22Rv1 (cell line): ENCODE measurements around the gene SMIM14.

ENCODE experiments used
- CTCF ChIP-seq: fragments of 450-650 bp; IDR thresholded peaks from 2 replicates; pipeline ENCODE4 v1.5.1; 2017; ENCODE audit warnings: mild to moderate bottlenecking
- ZFX ChIP-seq: fragments of 450-650 bp; IDR thresholded peaks from 2 replicates; pipeline ENCODE4 v1.6.1; 2017; ENCODE audit warnings: antibody characterized with exemption, borderline replicate concordance

GRCh38 chr4:39616651-39617050, 22.0 kb downstream of the SMIM14 start:
- TF ChIP-seq CTCF (no peak), ZFX (no peak)
